Measurements from ENCODE around the gene ENTPD5.
A peak's percentile ranks its signal among the peaks of the same experiment; 100 is the strongest.
"Not testable (repeated sequence)": the region's sequence is repeated elsewhere in the genome, so short reads cannot be mapped to it uniquely, and the experiment has no call there.

ENTPD5 gene

DNA sequence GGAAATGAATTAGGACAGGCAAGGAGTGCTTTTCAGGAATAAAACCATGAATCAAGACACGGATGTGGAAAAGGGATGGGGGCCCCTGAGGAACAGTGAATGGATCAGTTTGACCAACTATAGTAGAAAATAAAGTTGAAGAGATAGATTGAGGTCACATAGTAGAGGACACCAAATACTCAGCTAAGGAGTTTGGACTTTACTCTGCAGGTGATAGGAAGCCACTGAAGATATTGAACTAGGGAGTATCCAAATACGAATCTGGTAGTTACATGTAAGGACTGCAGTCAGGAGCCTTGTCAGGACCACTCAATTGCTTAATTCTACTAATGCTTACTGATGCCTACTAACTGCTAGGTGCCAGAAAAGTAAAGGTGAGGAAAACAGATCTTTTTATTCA lies 20.4 kb downstream of the ENTPD5 start:
- DNase-seq = no peak

DNA sequence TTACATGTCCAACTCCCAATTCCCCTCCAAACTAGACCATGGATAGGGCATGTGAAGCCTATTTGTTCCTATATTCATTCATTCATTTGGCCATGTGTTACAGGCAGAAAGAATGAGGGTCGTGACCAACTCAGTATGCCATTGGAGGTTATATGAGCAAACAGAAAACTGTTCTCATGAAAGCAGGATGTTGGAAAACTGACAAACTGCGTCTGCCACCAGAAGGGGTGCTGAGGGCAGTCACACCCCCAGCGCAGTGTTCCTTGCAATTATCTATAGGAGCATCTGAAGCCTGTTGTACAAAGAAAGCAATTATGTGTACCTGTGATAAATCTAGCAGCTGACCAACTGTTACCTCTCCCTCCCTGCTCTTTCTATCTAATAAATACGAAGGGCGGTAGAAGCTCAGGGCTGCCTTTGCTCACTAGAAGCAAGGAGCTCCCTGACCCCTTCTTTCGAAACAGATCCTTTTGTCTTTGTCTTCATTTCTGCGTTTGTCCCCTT lies 21.1 kb downstream of the ENTPD5 start:
- DNase-seq = no peak

DNA sequence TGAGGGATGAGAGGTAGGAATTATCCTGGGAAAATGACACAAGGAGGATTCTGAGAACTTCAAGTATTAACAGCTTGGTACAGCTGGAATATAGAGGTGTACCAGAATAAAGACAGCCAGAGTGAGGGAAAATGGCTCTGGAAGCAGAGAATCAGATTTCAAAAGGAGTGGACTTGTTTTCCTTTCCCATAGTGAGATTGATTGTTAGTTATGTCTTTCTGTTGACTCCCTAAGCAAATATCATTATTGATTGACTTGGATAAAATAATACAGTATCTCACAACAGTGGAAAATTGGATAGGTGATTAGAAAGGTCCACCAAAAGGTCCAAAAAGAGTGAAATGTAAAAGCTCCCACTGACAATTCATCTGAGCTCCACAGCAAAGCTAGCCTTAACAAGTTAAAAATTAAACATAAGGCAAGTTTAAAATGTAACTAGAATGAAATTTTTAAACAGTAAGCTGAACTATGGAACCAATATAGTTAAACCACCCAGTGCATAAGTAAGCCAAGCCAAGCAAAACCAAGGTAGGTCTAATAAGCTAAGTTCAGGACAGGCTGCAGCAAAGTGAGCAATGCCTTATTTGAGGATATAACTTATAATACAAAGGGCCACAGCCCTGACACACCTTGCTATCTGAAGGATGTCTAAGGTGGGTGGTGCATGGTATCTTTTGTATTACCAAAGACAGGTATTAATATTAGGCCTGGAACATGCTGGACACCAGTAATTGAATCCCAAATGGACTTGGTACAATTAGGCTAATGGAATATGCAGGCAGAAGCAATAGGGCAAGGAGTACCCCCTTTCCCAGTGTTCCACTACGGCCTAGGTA lies 21.8 kb downstream of the ENTPD5 start:
- no peak for DNase-seq

DNA sequence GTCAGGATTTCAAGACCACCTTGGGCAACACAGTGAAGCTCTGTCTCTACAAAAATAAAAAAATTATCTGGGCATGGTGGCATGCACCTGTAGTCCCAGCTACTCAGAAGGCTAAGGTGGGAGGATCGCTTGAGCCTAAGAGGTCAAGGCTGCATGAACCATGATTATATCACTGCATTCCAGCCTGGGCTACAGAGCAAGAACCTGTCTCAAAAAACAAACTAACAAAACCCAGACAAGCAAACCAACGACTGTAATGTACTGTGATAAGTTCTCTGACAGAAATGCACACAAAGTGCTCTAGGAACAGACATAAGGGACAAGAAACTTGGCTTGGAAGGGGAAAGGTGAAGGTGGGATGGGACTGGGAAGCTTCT lies 22.4 kb downstream of the ENTPD5 start:
- no peak for DNase-seq

DNA sequence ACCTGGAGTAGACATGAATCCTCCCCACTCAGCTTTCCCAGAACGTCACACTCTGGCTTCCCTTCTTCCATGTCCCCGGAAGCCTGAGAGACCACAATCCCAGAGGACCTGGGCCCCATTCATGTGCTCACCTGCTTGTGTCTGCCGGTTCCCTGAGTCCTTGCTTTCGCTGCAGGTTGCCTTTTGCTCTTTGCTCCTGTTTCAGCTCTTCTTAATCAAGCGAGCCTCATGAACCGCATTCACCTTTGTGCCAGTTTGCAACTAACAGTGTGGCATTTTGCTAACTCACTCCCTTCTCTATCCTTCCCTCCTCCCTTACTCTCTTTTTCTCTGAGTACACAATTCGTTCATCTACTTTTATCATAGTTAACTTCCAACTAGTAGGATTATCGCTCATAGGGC lies 23.1 kb downstream of the ENTPD5 start:
- DNase-seq = no peak

DNA sequence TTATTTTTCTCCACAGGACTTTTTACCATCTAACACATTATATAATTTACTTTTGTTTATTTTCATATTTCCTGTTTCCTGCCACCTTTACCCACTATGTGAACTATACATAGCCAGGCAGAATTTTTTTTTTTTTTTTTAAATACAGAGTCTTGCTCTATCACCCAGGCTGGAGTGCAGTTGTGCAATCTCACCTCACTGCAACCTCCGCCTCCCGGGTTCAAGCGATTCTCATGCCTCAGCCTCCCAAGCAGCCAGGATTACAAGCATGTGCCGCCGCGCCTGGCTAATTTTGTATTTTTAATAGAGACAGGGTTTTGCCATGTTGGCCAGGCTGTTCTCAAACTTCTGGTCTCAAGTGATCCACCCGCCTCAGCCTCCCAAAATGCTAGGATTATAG lies 24.2 kb downstream of the ENTPD5 start:
- DNase-seq = not testable (repeated sequence)

DNA sequence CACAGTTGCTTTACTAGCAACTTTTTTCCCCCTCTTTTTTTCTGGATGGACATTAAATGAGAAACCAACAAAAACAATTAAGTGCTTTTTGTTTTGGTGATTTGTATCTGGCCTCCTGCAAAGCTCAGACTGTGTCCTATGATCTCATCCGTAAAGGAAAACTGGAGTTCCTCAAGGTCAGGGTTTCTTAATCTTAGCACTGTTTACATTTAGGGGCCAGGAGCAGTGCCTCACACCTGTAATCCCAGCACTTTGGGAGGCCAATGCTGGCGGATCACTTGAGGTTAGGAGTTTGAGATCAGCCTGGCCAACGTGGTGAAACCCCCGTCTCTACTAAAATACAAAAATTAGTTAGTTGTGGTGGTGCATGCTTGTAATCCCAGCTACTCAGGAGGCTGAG lies 28.0 kb downstream of the ENTPD5 start:
- no peak for DNase-seq

DNA sequence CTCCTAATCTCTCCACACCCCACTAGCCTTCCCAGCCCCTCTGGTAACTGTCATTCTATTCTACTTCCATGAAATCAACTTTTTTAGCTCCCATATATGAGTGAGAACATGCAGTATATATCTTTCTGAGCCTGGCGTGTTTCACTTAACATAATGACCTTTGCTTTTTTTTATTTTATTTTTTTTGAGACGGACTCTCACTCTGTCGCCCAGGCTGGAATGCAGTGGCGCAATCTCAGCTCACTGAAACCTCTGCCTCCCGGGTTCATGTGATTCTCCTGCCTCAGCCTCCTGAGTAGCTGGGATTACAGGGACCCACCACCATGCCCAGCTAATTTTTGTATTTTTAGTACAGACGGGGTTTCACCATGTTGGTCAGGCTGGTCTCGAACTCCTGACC lies 30.4 kb downstream of the ENTPD5 start:
- not testable (repeated sequence) for DNase-seq

DNA sequence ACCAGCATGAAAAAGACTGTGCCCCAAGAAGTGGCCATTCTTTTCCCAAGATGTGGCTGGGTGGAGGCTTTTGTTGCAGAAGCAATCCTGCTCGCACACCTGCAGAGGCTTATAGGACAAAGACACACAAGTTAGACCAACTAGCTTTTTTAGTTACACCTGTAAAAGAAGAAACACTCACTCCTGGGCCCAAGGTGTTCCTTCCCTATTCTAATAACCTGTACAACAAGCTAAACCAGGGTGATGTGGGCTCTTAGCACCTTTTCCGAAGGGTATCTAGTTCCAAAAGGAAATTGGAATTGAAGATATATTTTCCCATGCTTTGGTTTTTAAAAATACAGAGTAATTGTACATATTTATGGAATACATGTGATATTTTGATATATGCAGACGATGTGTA lies 31.0 kb downstream of the ENTPD5 start:
- DNase-seq = no peak

DNA sequence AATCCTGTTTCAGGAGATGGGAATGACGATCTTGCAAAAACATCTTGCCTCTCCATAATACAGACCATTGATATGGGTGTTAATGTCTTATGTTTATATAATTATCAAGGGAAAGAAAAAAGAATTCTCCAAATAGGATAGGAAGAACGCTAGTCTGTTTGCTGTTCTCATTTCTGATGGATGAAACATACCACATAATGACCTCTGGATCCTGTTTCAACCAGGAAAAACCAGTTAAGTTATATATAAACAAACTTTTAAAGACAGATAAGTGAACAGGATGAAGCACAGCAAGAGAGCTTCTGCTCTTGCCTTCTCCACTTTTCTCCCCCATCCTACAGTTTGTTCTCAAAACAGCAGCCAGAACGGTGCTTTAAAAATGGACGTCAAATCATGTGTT lies 41.2 kb downstream of the ENTPD5 start:
- DNase-seq = no peak

DNA sequence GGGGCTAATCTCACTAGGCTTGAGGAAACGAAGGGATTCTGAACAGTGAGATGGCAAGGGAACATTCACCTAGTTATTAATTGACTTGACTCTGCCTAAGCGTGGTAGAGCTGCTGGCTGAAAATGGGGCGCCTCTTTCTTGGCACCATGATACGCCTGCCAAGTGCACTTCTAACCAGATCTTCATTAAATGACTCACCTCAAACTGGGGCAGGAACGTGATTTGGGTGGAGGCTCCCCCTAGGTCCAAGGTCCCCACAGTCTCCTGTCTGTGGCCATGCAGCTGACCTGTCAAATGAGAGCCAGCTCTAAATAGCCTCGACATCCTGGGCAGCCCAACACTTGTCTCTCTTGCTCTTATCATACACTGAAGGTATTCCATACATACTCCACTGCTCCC lies 43.0 kb downstream of the ENTPD5 start:
- no peak for DNase-seq

DNA sequence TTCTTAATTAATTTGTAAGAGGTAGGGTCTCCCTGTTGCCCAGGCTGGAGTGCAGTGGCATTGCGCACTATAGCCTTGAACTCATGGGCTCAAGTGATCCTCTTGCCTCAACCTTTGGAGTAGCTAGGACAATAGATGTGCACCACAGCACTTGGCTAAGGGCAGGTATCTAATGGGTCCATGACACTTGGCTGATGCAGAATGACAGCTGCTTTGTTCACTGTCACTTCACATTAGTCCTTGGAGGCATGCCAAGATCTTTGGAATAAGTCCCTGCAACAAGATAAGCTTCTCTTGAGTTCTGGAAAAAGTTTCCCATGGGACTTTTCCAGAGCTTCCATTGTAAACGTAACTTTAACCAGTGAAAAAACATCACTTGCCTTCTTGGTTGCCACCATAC lies 45.6 kb downstream of the ENTPD5 start:
- no peak for DNase-seq

DNA sequence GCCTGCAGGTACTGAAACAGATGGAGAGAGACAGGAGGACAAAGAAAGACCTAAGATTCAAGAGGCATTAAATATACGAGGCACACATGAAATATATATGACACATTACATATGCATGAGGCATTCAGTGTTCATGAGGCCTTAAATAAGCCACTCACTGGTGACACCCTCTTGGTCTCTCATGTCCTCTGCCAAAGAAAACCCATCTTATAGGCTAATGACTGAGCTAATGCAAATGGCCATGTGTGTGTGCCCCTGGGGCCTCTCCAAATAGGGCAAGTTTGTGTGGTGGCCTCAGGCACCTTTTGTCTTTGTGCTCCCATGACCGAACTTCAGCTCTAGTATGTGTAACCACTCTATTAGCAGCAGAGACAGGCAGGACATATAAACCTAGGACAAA lies 50.2 kb downstream of the ENTPD5 start:
- DNase-seq = no peak

DNA sequence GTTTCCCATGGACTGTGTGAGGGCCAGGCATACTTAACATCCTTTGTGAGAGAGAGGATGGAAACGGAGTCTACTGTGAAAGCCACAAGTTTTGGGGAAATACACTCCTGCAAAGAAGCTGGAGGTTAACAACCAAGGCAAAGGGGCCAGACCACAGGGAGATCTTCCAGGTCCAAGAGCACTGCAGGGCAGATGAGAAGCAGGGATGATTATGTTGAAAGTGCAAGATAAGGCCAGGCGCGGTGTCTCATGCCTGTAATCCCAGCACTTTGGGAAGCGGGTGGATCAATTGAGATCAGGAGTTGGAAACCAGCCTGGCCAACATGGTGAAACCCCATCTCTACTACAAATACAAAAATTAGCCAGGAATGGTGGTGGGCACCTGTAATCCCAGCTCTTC lies 53.9 kb downstream of the ENTPD5 start:
- DNase-seq = no peak

DNA sequence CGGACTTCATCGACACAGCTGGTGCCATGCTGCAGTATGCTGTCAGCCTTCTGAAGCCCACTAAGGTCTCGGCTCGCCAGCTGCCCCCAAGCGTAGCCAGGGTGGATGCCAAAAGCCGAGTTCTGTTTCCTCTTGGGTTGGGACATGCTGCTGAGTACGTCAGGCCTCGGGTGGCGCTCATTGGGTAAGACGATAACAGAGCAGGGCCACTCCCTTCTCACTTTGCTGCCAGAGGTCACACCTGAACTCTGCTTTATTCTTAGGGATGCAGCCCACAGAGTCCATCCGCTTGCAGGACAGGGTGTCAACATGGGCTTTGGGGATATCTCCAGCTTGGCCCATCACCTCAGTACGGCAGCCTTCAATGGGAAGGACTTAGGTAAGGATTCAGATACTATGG lies 57.9 kb downstream of the ENTPD5 start:
- no peak for DNase-seq

DNA sequence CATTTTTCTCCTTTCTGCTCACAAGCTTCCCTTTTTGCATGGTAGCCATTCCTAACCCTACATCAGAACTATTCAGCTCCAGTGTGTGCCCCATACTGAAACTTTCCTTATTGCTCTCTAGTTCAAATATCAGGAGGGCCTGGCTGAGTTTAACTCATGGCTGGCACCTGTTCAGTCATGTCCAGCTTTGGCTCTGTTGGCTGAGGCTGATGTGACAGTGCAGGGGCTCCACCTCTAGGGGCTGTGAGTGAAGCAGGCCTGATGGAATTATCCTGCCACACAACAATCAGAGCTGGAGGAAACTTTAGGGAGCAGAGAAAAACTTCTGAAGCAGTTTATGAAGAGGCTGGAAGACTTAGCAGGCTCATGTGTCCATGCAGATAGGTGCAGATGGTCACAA lies 60.5 kb downstream of the ENTPD5 start:
- no peak for DNase-seq

DNA sequence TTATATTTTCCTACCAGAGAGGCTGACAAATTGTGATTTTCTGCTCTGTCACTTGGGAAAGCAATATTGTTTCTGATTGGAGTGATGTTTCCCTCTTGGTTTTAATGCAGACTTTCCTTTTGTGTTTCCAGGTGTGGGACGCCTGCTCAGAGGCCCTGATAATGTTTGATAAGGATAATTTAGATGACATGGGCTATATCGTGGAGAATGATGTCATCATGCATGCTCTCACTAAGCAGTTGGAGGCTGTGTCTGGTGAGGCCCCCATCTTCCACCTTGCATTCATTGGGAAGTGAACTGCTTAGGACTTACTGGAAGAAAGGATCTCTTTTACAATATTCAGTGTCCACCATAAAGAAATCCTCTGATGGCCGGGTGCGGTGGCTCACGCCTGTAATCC lies 63.4 kb downstream of the ENTPD5 start:
- no peak for DNase-seq

DNA sequence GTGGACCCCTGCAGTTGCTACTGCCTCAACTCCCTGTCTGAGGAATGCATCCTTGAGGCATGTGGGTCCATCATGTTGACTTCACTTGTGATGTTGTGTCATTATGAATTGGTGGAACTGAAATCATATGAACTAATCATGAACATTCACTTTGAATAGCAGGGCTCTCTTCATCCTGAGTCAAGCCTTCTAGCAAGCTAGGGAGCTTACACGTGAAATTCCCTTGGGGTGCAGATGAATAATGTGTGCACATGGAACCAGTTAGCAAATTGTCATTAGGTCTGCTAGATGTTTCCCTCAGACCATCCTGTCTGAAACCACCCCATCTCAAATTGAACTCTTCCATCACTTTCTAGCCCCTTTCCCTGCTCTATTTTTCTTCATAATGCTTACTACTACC lies 65.4 kb downstream of the ENTPD5 start:
- no peak for DNase-seq

DNA sequence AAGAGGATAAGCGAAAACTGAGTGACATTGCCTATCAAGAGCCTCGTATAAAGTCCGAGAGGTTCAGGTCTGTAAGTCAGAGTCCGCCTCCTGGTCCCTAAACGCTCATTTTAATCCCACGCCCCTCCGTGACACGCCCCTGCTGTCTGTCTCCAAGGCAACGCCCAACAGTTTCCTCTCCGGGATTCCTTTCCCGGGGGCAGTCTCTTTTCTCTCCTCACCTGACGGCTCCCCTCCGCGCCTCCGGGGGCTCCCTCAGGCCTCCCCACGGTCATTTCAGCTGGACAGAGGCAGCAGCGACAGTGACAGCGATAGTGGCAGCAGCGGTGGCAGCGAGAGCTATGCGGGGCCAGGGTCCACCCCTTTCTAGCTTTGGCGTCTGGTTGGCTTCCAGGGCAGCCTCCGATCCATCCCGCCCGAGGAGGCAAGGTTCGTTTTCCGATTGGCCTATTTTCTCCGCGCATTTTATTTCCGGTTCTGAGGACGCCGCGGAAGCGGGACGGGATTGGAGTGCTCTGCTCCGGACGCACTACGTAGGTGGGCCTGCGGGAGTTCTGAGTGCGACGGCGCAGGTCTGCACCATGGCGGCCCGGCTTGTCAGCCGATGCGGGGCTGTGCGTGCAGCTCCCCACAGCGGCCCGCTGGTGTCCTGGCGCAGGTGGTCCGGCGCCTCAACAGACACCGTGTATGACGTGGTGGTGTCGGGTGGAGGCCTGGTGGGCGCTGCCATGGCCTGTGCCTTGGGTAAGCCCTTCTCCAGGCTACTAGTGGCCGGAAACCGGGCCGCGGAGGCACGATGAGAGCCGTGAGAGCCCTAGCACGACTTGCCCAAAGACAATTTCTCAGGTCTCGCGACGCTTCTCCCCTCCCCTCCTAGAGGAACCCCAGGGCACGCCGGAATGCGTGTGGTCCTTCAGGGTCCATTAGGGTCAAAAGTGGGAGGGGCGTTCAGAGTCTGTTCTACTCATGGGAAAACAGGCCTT lies 69.0 kb downstream of the ENTPD5 start, which contains the start of the genes COQ6 and FAM161B:
Gene COQ6 (plus strand): TSS at position 551 of the 983 bp plus-strand sequence. CDS start 31 bp downstream, at position 582.
Gene FAM161B (minus strand): TSS at position 343 of the 983 bp plus-strand sequence. CDS start 68 bp downstream, at position 275.
- DNase-seq = peak; percentile 91

DNA sequence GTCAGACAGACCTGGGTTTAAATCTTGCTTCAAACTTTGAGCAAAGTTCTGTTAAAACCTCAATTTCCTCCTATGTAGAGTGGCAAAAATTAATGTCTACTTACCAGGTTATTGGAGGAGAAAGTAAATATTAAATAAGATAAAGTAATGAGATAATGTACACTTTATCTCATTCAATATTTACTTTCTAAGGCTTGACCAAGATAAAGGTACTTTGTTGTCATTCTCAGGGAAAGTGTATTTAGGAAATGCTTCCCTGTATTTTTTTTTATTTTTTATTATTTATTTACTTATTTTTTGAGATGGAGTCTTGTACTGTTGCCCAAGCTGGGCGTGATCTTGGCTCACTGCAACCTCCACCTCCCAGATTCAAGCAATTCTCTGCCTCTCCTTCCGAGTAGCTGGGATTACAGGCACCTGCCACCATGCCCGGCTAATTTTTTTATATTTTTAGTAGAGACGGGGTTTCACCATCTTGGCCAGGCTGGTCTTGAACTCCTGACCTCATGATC lies 73.9 kb downstream of the ENTPD5 start:
- DNase-seq = no peak

DNA sequence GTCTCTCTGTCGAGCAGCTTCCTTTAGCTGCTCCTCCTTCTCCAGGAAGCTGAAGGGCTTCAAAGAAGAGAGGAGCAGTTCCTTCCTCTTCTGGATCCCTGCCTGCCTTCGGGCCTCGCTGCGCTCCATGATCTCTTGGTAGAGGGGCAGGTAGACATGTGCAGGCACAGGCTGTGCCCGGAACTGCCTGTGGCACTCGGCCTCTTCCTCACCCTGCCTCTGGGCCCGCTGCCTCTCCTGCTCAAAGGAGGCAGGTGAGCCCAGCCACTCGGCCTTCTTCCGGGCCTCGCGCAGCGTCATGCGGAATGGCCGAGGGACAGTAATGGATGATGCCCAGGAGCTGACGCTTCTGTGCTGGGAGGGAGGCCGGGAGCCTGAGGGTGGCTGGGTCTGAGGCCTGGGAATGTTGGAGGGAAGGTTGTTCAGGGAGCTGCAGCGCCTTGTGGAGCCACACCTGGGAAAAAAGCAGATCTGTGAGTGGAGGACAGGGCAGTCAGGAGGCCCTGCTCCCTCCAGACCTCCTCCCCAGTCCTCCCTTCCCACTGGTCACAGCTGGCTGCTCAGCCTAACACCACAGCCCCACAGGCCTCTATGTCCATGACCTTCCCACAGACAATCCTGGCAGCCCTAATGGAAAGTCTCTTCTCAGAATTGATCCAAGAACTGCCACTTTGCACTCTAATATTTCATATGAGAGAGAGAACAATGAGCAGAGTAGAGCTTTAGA lies 74.5 kb downstream of the ENTPD5 start:
- peak; percentile 3 for DNase-seq

DNA sequence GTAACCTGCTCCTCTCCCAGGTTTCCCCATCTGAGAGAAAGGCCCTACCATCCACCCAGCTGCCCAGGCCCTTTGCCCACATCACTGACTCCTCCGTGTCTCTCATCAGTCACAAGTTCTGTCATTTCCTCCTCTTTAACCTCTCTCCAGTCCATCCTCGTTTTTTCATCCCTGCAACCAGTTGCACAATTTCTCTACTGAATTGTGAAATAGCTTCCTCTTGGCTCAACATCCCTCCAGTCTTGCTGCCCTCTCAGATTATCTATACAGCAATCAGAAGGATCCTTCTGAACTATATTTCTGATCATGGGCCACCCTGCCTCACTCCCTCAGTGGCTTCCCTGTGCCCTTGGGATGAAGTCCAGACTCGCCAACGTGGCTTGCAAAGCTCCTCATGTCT lies 76.0 kb downstream of the ENTPD5 start:
- peak; percentile 25 for DNase-seq

DNA sequence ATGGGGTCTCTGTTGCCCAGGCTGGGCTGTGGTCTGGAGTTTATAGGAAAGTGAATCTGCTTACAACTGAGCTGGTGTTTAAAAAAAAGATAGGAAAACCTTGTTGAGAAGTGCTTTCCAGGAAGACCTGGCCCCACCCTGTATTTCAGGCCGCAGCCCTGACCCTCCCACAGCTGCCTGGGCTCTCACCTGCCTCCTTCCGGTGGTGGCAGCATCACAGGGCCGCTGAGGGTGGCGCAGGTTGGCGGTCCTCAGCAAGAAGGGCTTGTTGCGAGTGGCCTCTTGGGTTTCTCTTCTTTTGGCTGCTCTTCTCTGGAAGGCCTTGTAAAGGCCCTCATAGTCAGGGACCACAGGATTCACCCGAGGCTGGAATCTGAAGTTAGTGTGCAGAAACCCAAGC lies 76.9 kb downstream of the ENTPD5 start:
- no peak for DNase-seq
